ENCODE results near the gene CIROP.

GRCh38 chr14:23102801-23103200 is 2.0 kb downstream of the CIROP start:
- TF ChIP-seq EZH2 (IDR thresholded peaks at IDR 0.05; ENCODE audit: borderline replicate concordance, low read length) (no peak), CTCF (IDR thresholded peaks at IDR 0.05; ENCODE audit: low read length) (no peak)

Data from OCI-LY1 (cell line).